GM18511 (cell line): ENCODE data around the gene FBXO48.

Source experiments
- ATAC-seq: cut with Tn5 transposase; IDR thresholded peaks from one replicate; pipeline ENCODE4 v1.9.1; 2021; ENCODE audit warnings: mild to moderate bottlenecking, moderate library complexity; ENCODE audit not compliant: unreplicated experiment

Gene FBXO48, protein sequence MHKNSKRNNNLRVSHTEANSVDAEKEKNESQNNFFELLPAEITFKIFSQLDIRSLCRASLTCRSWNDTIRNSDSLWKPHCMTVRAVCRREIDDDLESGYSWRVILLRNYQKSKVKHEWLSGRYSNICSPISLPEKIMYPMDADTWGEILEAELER

DNA sequence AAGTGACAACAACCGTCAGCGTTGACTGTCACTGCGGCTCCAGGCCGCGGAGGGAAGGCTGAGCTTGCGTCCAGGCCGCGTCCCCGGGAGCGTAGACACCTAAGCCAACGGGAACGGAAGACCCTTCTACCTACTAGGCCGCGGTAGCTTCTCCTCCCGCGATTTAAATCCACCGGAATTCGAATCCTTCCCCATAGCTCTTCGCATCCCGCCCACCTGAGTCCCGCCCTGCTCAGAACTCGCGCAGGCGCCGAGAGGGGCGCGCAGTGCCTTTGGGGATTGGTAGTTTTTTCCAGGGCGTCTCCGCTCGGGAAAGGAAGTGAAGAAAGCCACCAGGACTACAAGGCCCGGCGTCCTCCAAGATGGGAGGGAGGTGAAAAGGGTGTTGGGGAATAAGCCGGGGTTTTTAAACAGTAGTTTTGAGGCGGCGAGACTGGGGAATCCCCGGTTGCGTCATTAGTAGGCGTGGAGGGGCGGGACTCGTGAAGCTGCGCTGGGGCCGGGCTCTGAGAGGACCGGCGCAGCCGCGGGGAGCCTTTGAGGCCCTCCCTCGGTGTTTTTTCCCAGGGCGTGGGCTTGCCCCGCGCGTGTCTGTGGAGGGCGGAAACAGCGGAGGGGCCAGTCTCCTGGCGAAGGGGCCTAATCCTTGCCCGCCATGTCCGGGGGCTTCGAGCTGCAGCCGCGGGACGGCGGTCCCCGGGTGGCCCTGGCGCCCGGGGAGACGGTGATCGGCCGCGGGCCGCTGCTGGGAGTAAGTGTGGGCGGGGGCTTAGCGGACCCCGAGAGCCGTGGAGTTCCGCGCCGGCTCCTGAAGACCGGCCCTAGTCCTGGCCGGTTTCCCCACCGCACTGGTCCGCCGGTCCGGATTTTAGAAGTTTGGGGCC is at the start of gene FBXO48, which contains the start of gene APLF:
Gene FBXO48 (minus strand): TSS at position 218 of the 884 bp plus-strand sequence. CDS start 2,149 bp downstream, outside the sequence.
Gene APLF (plus strand): TSS at position 509 of the 884 bp plus-strand sequence. CDS start 147 bp downstream, at position 656.
- ATAC-seq = peak; percentile 94

DNA sequence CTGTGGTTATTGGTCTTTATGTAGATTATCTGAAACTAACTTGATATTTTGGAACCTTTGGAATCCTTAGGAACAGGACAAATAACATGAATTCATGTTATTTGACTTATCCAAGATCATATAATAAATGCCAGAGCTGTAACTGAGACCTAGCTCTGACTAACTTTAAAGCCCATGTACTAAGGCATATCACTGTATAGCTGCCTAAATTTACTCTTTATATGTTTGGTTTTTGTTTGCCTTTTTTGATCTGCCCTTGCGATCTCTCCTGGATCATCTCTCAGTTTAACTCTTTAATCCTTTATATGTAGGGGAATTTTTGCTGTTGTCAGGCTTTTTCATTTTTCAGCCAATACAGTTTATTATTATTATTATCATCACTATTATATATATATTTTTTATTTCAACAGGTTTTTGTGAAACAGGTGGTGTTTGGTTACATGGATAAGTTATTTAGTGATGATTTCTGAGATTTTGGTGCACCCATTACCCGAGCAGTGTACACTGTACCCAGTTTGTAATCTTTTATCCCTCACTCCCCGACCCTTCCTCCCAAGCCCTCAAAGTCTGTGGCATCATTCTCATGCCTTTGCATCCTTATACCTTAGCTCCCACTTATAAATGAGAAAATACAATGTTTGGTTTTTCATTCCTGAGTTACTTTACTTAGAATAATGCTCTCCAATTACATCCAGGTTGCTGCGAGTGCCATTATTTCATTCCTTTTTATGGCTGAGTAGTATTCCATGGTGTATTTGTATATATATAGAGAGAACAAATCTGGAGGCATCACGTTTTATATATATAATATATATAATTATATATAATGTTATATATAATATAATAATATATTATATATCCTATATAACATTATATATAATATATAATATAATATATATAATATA is 49.2 kb upstream of the FBXO48 start:
- ATAC-seq = no peak

DNA sequence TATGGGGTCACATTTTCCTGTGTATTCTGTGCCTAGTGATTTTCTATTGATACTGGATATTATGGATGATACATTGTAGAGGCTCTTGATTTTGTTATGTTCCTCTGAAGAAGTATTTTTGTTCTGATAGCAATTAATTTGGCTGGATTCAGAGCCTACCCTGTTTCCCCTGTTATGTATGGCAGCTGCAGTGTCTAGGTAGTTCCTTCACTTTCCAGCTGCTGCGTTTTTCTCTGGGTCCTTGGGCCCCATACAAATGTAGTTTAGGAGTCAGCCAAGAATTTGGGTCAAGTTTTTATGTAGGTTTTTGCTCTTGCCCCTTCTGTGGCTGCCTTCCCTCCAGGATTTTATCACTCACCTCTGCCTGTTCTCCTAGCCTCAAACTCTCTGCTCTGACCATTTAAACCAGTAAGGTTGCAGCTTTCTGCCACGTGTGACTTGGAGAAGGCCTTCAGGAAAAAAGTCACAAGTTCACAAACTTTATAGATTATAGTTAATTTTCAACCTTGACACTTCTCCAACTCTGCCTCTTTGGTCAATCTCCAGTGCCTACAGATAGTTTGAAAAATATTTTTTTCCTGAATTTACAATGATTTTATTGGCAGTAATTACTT is 47.3 kb upstream of the FBXO48 start:
- ATAC-seq = no peak

DNA sequence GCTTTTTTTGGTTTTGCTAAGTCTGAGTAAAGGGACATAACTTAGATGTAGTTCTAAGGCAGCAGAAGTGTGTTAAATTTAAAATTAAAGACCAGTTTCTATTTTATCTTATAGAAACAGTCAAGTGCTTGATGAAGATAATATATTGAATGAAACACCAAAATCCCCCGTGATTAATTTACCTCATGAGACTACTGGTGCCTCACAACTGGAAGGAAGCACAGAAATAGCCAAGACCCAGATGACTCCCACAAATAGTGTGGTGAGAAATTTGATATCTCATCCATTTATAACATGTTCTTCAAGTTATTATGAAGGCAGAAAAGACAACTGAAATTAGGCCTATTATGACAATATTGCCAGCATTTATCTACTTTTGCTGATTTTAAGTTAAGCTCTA is 45.9 kb upstream of the FBXO48 start:
- ATAC-seq = no peak

DNA sequence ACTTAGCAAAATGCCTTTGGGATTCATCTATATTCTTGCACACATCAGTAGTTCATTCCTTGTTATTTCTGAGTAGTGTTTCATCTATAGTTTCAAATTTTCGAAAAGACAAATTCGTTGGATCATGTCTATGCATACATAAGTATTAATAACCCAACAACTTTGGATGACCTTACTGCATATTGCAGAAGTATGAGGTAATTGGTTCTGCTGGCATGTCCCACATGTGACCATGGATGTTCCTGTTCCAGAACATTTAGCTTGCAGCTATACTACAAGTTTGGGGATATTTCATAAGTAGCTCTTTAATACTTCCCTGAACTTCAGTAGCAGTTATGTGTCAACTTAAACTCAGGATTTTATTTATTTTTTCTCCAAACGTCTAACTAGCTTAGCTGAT is 45.2 kb upstream of the FBXO48 start:
- no peak for ATAC-seq

DNA sequence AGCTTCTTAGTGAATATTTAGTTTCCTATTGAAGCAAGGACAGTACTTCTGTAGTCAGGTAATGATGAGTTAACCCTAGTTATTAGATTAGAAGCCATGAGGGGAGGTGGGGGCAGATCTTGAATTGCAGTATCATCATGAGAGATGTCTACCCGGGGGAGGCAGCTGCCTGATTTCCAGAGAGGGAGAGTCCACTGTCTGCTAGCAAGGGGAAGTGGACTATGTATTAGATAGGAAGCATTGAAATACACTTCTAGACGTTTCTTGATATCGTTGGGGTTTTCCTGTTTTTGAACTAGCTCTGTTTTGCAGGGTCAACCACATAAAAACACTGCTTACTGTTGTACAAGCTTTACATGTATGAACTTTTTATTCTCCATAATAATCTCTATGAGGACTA is 39.1 kb upstream of the FBXO48 start:
- ATAC-seq = no peak

DNA sequence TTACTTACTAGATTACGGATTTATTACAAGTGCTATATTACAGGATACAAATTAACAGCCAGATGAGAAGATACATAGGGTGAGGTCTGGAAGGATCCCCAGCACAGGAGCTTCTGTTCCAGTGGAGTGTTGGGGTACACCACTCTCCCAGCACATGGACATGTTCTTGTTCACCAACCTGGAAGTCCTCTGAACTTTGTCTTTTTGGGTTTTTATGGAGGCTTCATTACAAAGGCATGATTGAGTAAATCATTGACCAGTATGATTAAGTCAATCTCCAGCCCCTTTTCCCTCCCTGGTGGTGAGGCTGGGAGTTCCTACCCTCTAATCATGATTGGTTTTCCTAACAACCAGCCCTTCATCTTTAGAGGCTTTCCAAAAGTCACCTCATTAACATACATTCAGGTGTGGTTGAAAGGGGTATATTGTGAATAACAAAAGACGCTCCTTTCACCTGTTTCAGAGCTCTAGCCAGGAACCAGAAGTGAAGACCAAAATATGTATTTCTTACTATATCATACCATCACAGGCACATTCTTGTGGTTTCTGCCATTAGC is 38.6 kb upstream of the FBXO48 start:
- no peak for ATAC-seq

DNA sequence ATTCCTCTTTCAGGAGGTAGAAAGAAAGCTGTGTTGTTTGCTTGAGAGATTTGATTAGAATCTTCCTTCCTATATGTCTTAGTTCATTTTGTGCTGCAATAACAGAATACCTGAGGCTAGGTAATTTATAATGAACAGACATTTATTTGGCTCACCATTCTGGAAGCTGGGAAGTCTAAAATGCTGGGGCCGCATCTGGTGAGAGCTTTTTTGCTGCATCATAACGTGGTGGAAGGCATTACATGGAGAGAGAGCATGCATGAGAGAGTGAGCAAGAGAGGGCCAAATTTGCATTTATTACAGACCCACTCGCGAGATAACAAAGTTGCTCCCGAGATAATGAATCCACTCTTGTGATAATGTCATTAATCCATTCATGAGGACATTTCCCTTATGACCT is 34.7 kb upstream of the FBXO48 start:
- ATAC-seq = no peak

DNA sequence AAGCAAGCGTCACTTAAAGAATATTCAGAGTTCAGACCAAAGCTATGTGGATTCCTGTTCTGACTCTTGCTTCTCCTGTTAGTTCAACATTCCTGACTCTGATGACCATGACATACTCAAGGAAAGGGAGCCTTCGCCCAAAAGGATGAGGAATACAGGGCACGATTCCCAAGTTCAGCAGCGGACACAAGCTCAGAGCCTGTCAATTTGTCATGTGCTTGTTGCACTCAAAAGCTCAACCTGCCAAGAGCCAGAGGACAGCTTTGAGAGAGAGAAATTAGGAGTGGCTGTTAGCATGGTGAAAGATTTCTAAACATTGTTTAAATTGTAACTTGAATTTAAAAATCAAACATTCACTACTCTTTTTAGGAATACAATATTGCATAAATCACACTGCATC is 33.6 kb upstream of the FBXO48 start:
- no peak for ATAC-seq

DNA sequence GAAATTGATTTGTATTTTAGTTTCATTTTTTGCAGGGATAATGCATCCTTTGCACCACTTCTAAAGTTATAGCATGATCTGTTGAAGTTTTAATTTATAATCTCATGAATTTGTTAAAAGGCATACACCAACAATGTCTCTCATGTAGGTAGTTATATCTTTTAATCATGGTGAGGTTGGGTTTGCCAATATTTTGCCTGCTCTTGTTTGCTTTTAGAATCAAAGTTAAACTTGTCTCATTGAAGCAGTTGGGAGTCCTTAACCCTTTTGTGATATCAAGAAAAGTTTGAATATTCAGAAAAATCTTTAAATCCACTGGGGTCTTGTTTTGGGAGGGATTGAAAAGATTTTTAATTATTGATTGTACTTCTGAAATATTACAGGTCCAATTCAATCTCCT is 32.0 kb upstream of the FBXO48 start:
- no peak for ATAC-seq

DNA sequence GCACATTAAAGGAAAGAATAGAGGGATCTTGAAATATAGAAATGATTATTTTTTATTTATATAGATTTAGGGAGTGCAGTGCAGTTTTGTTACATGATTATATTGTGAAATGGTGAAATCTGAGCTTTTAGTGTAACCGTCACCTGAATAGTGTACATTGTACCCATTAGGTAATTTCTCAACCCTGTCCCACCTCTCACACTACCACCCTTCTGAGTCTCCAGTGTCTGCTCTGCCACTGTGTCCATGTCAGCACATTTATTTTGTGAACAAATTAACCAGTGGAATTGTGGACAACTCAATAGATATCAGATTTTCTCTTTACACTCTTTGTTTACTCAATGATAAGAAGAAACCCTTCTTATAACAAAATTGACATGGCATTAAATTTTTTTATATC is 24.5 kb upstream of the FBXO48 start:
- ATAC-seq = no peak

DNA sequence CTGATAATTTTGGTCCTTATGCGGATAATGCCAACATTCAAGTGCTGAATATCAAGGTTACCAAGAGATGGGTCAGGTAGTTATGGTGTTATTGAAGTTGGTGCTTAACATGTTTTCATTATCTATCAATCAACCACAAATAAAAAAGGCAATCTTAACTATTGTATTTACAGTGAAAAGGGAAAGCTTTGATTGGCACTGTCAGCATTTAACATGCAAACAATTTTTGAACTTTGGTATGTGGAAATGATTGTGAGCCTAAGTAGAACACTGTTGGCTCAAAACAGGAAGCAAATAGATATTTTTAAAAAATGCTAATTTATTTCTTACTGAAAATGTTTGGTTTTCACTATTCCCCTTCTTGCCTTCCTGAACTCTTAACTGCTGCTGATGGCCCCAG is 22.2 kb upstream of the FBXO48 start:
- no peak for ATAC-seq

DNA sequence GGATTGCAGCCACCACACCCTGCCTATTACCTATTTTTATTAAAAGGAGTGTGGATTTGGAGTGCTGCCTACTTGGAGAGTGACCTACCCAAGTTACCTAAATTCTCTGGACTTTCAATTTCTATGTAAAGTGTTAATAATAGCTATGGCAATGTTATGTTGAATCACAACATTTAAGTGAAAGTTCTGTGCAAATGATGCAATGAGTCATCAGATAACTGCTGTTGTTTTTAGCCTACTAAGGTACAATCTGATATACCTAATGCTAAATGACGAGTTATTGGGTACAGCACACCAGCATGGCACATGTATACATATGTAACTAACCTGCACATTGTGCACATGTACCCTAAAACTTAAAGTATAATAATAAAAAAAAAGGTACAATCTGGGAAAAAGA is 21.5 kb upstream of the FBXO48 start:
- ATAC-seq = peak; percentile 61

DNA sequence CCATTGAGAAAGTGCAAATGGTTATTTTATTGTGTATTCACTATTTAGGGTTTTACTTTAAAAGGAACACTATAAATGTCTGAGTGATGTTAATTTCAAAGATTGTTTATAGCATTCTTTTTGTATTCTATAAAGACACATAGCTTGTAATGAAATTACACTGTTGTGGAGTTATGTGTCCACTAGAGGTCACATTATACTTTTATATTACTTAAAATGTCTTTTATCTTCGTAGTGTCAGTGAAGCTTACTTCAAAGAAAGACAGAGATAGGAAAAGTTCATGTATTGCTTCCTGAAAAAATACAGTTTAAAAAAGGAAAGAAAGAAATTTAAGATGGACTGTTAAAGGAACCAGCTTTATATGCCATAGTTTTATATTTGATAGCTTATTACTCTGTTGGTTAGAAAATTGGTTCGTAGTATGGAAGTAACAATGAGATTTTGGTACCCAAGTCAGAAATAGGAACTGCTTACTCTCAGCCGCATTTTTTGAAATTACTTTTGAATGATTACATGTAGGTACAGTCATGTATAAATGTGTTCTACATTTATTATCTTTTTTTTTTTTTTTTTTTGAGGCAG is 20.8 kb upstream of the FBXO48 start:
- ATAC-seq = no peak

DNA sequence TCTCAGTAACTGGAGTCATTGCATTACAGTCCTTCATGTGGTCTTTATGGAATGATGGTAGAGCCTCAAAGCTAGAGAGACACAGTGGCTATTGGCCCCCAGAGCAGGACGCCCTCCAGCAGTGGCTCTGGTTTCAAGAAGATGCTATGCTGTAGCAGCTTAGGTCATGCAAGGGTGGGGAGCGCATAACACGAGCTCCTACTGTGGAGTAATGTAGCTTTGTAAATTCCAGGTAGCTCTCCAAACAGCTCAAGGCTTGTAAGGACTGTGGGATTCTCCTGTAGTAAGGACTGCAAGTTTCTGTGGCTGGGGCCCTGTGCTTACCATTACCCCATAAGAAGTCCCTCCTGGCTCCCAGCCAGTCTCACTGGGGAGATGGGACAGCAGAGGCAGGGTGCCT is 15.9 kb upstream of the FBXO48 start:
- no peak for ATAC-seq

DNA sequence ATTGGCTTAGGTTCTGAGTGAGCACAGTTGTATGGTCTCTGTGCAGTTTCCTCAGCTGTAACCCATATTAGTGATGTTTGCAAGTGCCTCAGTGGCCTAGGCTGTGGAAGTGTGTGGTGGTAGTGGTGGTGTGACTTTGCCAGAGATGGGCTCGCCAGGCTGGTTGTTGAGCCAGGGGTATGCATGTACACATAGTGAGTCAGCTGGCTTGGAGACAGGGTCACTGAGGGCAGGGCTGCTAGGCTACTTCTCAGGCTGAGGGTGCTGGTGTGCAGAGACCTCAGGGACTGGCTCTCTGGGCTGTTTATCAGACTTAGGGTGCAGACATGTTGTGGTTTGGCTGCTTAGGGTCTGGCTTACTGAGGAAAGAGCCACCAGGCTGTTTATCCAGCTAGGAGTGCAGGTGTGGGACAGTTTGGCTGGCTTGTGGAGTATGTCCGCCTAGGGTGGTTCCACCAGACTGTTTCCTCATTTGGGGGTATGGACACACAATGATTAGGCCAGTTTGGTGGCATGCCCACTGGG is 15.3 kb upstream of the FBXO48 start:
- no peak for ATAC-seq

DNA sequence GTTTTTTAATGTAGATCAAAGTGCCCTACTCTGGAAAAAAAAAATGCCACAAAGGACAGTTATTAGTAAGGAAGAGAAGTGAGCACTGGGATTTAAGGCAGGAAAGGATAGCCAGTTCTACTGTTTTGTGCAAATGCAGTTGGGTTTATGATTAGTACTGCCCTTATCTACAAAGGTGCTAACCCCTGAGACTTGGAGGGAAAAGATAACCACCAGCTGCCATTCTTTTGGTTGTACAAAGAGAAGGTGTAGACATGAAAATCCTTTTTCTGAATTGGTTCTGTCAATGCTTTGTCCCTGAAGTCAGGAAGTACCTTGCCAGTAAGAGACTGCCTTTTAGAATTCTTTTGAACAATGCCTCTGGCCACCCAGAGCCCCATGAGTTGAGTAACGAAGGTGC is 11.6 kb upstream of the FBXO48 start:
- no peak for ATAC-seq

DNA sequence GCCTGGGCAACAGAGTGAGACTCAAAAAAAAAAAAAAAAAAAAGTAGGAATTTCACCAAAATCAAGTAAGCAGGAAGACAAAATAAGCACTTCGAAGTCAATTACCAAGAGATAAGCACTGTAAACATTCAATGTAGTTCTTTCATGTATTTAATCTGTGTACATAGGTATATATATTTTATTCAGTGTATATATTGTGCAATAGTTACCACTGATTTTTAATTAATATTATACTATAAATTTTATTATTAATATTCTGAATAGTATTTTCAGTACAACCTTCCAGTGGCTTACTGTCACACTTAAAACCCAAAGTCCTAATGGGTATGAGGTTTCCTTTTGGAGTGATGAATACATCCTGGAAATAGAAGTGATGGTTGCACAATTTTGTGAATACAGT is 9.4 kb upstream of the FBXO48 start:
- ATAC-seq = no peak

DNA sequence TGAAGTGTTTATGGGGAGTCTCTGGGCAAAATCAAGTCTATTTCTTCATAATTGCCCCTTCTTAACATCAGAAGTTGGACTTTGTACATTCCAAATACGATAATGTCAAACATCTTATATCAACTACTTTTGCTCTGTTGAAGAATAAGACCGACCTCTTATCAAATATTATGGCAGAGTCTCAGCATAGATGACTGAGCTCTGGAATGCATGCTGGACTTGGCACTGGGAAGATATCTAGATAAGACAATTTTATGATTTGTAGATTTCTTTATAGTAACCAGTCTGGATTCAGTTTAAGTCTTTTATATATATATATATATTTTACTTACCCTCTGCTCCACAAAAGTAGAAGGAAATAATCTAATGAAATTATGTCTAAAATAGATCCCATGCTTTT is 8.5 kb upstream of the FBXO48 start:
- ATAC-seq = no peak

DNA sequence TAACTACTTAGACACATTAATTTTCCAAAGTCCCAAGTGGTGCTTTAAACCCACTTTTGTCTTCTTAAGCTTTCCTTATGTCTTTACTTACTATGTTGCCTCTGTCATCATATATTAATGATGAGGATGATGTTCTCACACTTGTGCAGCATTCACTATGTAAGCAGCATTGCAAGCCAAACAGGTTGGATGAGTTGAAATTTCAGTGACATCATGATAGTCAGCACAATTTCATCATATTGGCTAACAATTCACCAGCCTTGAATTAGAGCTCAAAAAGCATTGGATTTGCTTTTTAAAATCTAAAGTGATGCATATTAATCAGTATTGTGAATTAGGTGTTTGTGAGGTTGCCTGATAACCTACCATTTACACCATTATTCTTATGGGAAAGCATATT is 8.0 kb upstream of the FBXO48 start:
- ATAC-seq = no peak
